ENCODE data around the gene RAD51B.

Gene RAD51B

GRCh38 chr14:68135566-68135965 is 316.0 kb downstream of the RAD51B start:
- Histone ChIP-seq H3K36me3 (no peaks in the 10 kb centered on the region), H3K27me3 (no peaks in the 10 kb centered on the region), H3K9me3 (replicated peaks in 1 of 11) (no peaks in the 10 kb centered on the region), H4K20me1 (no peaks in the 10 kb centered on the region), H3K9ac (no peak overlapping the region), H3K27ac (no peak overlapping the region), H3K4me3 (no peak overlapping the region), H3K4me2 (no peak overlapping the region), H3K4me1 (peaks cover 0 to 16% (median 7%) of the 10 kb centered on the region in 10 experiments; a peak in 14 of 20 replicates)
- TF ChIP-seq Cebpa-rat (IDR thresholded peaks at IDR 0.05): no peak

GRCh38 chr14:68137704-68138619 is 318.4 kb downstream of the RAD51B start:
- no peak overlapping the region for H3K27ac ChIP-seq
- no peaks in the 10 kb centered on the region for H3K27me3 ChIP-seq
- H3K9ac ChIP-seq: no peak overlapping the region
- no peaks in the 10 kb centered on the region for H3K9me3 ChIP-seq (replicated peaks in 1 of 11)
- no peak for TF ChIP-seq Cebpa-rat (IDR thresholded peaks at IDR 0.05)
- H4K20me1 ChIP-seq: no peaks in the 10 kb centered on the region
- no peaks in the 10 kb centered on the region for H3K36me3 ChIP-seq
- peaks cover 5 to 32% (median 14%) of the 10 kb centered on the region in 10 experiments for H3K4me1 ChIP-seq
- H3K4me2 ChIP-seq: peak overlapping the region in 4 of 11 experiments; percentile 4 to 23 (median 8); a peak in 2 of 22 replicates
- no peak overlapping the region for H3K4me3 ChIP-seq

- Histone ChIP-seq H3K4me2 (peak overlapping the region in 4 of 11 experiments; percentile 5 to 30 (median 15); a peak in 3 of 22 replicates), H3K9me3 (replicated peaks in 1 of 11) (no peaks in the 10 kb centered on the region), H3K27me3 (no peaks in the 10 kb centered on the region), H3K4me3 (no peak overlapping the region), H3K27ac (no peak overlapping the region), H4K20me1 (no peaks in the 10 kb centered on the region), H3K4me1 (peaks cover 21 to 48% (median 30%) of the 10 kb centered on the region in 10 experiments), H3K9ac (no peak overlapping the region), H3K36me3 (no peaks in the 10 kb centered on the region)
- TF ChIP-seq Cebpa-rat (IDR thresholded peaks at IDR 0.05): no peak
Observed at GRCh38 chr14:68139431-68140075, 320.0 kb downstream of the RAD51B start.

- no peak for TF ChIP-seq Cebpa-rat (IDR thresholded peaks at IDR 0.05)
- Histone ChIP-seq H3K4me3 (no peak overlapping the region), H3K36me3 (no peaks in the 10 kb centered on the region), H3K4me2 (peak overlapping the region in 5 of 11 experiments; percentile 5 to 39 (median 23); a peak in 7 of 22 replicates), H4K20me1 (no peaks in the 10 kb centered on the region), H3K9ac (no peak overlapping the region), H3K27me3 (no peaks in the 10 kb centered on the region), H3K9me3 (replicated peaks in 1 of 11) (no peaks in the 10 kb centered on the region), H3K4me1 (peaks cover 22 to 55% (median 36%) of the 10 kb centered on the region in 10 experiments), H3K27ac (no peak overlapping the region; a peak in 2 of 22 replicates)
Observed at GRCh38 chr14:68140076-68140741, 320.6 kb downstream of the RAD51B start.

GRCh38 chr14:68140806-68141205 is 321.2 kb downstream of the RAD51B start:
- no peak overlapping the region; a peak in 1 of 22 replicates for H3K27ac ChIP-seq
- H3K27me3 ChIP-seq: no peaks in the 10 kb centered on the region
- no peak overlapping the region for H3K9ac ChIP-seq
- H3K9me3 ChIP-seq (replicated peaks in 1 of 11): no peaks in the 10 kb centered on the region
- peaks cover 22 to 61% (median 41%) of the 10 kb centered on the region in 10 experiments for H3K4me1 ChIP-seq
- no peaks in the 10 kb centered on the region for H3K36me3 ChIP-seq
- no peak for TF ChIP-seq Cebpa-rat (IDR thresholded peaks at IDR 0.05)
- H4K20me1 ChIP-seq: no peaks in the 10 kb centered on the region
- H3K4me3 ChIP-seq: no peak overlapping the region
- H3K4me2 ChIP-seq: 0 out of 22 replicates have a peak overlapping the region, but pooled peaks of 2 of the 11 experiments have one; percentile 5 to 39

- Histone ChIP-seq H3K9me3 (replicated peaks in 1 of 11) (peaks cover 0 to 5% (median 0%) of the 10 kb centered on the region in 11 experiments; a peak in 2 of 22 replicates), H3K9ac (no peak overlapping the region), H3K36me3 (no peaks in the 10 kb centered on the region), H3K27ac (peak overlapping the region in 6 of 11 experiments; percentile 55 to 93 (median 90); a peak in 9 of 22 replicates), H3K4me2 (peak overlapping the region in 4 of 11 experiments; percentile 29 to 75 (median 54); a peak in 5 of 22 replicates), H3K4me3 (no peak overlapping the region), H4K20me1 (no peaks in the 10 kb centered on the region), H3K27me3 (no peaks in the 10 kb centered on the region), H3K4me1 (peaks cover 22 to 66% (median 47%) of the 10 kb centered on the region in 10 experiments)
- no peak for TF ChIP-seq Cebpa-rat (IDR thresholded peaks at IDR 0.05)
Observed at GRCh38 chr14:68141281-68142088, 321.9 kb downstream of the RAD51B start.

- peak overlapping the region; percentile 47 to 81 (median 72) for H3K4me2 ChIP-seq
Observed at GRCh38 chr14:68143341-68143841, 323.8 kb downstream of the RAD51B start.

More at GRCh38 chr14:68143341-68143841, 323.8 kb downstream of the RAD51B start:
- Histone ChIP-seq H3K27me3 (no peaks in the 10 kb centered on the region), H3K9me3 (replicated peaks in 1 of 11) (peaks cover 5 to 19% (median 8%) of the 10 kb centered on the region in 11 experiments), H3K4me1 (peaks cover 22 to 67% (median 42%) of the 10 kb centered on the region in 10 experiments), H3K36me3 (peaks cover 0 to 3% (median 0%) of the 10 kb centered on the region in 11 experiments; a peak in 3 of 22 replicates), H3K27ac (peak overlapping the region in 10 of 11 experiments; percentile 32 to 94 (median 88); a peak in 19 of 22 replicates), H3K9ac (peak overlapping the region in 9 of 11 experiments; percentile 26 to 79 (median 70); a peak in 17 of 22 replicates), H3K4me3 (no peak overlapping the region; a peak in 1 of 20 replicates), H4K20me1 (no peaks in the 10 kb centered on the region)
- TF ChIP-seq Cebpa-rat (IDR thresholded peaks at IDR 0.05): peak in 8 of 11 experiments; percentile 55 to 96 (median 86); a peak in 15 of 22 replicates
